HEK293 (cell line): ENCODE data around the gene HEATR9.

Source experiments
- CTCF ChIP-seq: fragments of 450-650 bp; formaldehyde crosslinking; IDR thresholded peaks from 2 replicates; pipeline ENCODE4 v1.5.1; 2016; ENCODE audit warnings: missing biosample characterization, missing genetic modification characterization
- MYNN ChIP-seq: fragments of 450-650 bp; formaldehyde crosslinking; IDR thresholded peaks from 2 replicates; pipeline ENCODE4 v1.5.1; 2016; ENCODE audit warnings: missing biosample characterization, missing genetic modification characterization, borderline replicate concordance
- MZF1 ChIP-seq: fragments of 450-650 bp; formaldehyde crosslinking; IDR thresholded peaks from 2 replicates; pipeline ENCODE4 v1.5.1; 2017; ENCODE audit warnings: missing biosample characterization, missing genetic modification characterization, borderline replicate concordance
- ZBTB11 ChIP-seq: fragments of 450-650 bp; formaldehyde crosslinking; conservative IDR thresholded peaks from 2 replicates; pipeline ENCODE4 v1.5.1; 2016; ENCODE audit warnings: low read depth, missing biosample characterization, missing genetic modification characterization
- ZNF18 ChIP-seq: fragments of 450-650 bp; formaldehyde crosslinking; IDR thresholded peaks from 2 replicates; pipeline ENCODE4 v1.5.1; 2016; ENCODE audit warnings: missing biosample characterization, missing genetic modification characterization
- ZNF292 ChIP-seq: fragments of 450-650 bp; formaldehyde crosslinking; IDR thresholded peaks from 2 replicates; pipeline ENCODE4 v1.5.1; 2016; ENCODE audit warnings: low read depth, missing biosample characterization, missing genetic modification characterization, borderline replicate concordance
- ZNF416 ChIP-seq: fragments of 450-650 bp; formaldehyde crosslinking; IDR thresholded peaks from 2 replicates; pipeline ENCODE4 v1.5.1; 2016; ENCODE audit warnings: missing biosample characterization, missing genetic modification characterization
- ZNF692 ChIP-seq: fragments of 450-650 bp; formaldehyde crosslinking; IDR thresholded peaks from 2 replicates; pipeline ENCODE4 v1.5.1; 2016; ENCODE audit warnings: missing biosample characterization, missing genetic modification characterization

- TF ChIP-seq ZNF292 (tag by site-specific recombination) (no peak), CTCF (tag by site-specific recombination) (no peak), ZBTB11 (tag by site-specific recombination) (0 out of 2 replicates have a peak, but pooled peaks have one; percentile 6), MZF1 (no peak), ZNF416 (no peak), ZNF692 (tag by site-specific recombination) (no peak), MYNN (tag by site-specific recombination) (no peak), ZNF18 (tag by site-specific recombination) (no peak)
Observed at GRCh38 chr17:35809855-35810461, 58.7 kb downstream of the HEATR9 start.
